HG02884 (cell line): ENCODE measurements around the gene GFI1.

ENCODE experiments used
- ATAC-seq: cut with Tn5 transposase; IDR thresholded peaks from one replicate; pipeline ENCODE4 v1.9.1; 2021; ENCODE audit warnings: mild to moderate bottlenecking, moderate library complexity; ENCODE audit not compliant: unreplicated experiment

Gene GFI1

GRCh38 chr1:92488832-92489231 lies 2.1 kb upstream of the GFI1 start:
- ATAC-seq = no peak

GRCh38 chr1:92488416-92488815 lies 1.7 kb upstream of the GFI1 start:
- ATAC-seq = no peak

GRCh38 chr1:92487078-92487605 lies 417 bp upstream of the GFI1 start:
- ATAC-seq = no peak

GRCh38 chr1:92485381-92486250 lies 1.1 kb downstream of the GFI1 start:
- ATAC-seq = peak; percentile 49

- ATAC-seq = peak; percentile 20
These were observed 2.0 kb downstream of the GFI1 start for GRCh38 chr1:92484472-92485380.

GRCh38 chr1:92483610-92484471 lies 2.9 kb downstream of the GFI1 start:
- no peak for ATAC-seq

- no peak for ATAC-seq
These were observed 3.8 kb downstream of the GFI1 start for GRCh38 chr1:92482665-92483609.

GRCh38 chr1:92481971-92482664 lies 4.6 kb downstream of the GFI1 start:
- no peak for ATAC-seq

- no peak for ATAC-seq
These were observed 5.2 kb downstream of the GFI1 start for GRCh38 chr1:92481599-92481925.

- ATAC-seq = no peak
These were observed 5.7 kb downstream of the GFI1 start for GRCh38 chr1:92480813-92481598.

- ATAC-seq = no peak
These were observed 6.4 kb downstream of the GFI1 start for GRCh38 chr1:92480200-92480812.

GRCh38 chr1:92479587-92479986 lies 7.1 kb downstream of the GFI1 start:
- ATAC-seq = no peak

- ATAC-seq = no peak
These were observed 8.3 kb downstream of the GFI1 start for GRCh38 chr1:92478393-92478792.

GRCh38 chr1:92476071-92476631 lies 10.6 kb downstream of the GFI1 start:
- no peak for ATAC-seq

GRCh38 chr1:92475029-92475428 lies 11.7 kb downstream of the GFI1 start:
- ATAC-seq = no peak

- peak; percentile 80 for ATAC-seq
These were observed 12.8 kb downstream of the GFI1 start for GRCh38 chr1:92473781-92474495.

GRCh38 chr1:92470216-92470615 lies 16.5 kb downstream of the GFI1 start:
- ATAC-seq = no peak
